HCT116 (cell line): ENCODE results near the gene PRKN. TPM values are rescaled to one million over a fixed set of nuclear protein-coding genes. Genes with fewer than 3 reads are reported as not detected.

ENCODE experiments used
- ATAC-seq: fragments of 200-7000 bp; cut with Tn5 transposase; 2 replicates; pipeline ENCODE4 v1.9.1; 2020; ENCODE audit warnings: mild to moderate bottlenecking, moderate library complexity
- BruUV-seq: library from RNA; stranded (reverse); fragments of 400-500 nt; replicated peaks from 2 replicates; lab custom pipeline; 2021; lab: Mats Ljungman, UMichigan
- CTCF ChIA-PET: fragments of 300-600 bp; sonication (Branson Sonifier 250); formaldehyde crosslinking; loops from one replicate; lab custom pipeline; 2021; ENCODE audit warnings: antibody characterized with exemption; lab: Charles Lee
- POLR2A ChIA-PET: fragments of 300-600, 350-600 bp; sonication (Branson Sonifier 250); formaldehyde crosslinking; loops from one replicate; lab custom pipeline; 2021; ENCODE audit warnings: antibody characterized with exemption; lab: Charles Lee
- RAD21 ChIA-PET, 2 experiments: fragments of 300-600 bp; sonication (Branson Sonifier 250); formaldehyde crosslinking; loops; one replicate each; lab custom pipeline; 2023; ENCODE audit warnings: low total read pairs in 2 of 2; ENCODE audit not compliant: uncharacterized antibody in 2 of 2, unreplicated experiment in 2 of 2, low non-redundant PET in 1 of 2; lab: Charles Lee
- DNase-seq: peaks from one replicate; pipeline ENCODE4 v3.0.0-alpha.2; 2010; ENCODE audit warnings: low read depth, low spot score
- H2AFZ ChIP-seq: fragments of 200-600 bp; shearing (Covaris generic), sonication (generic); 2 replicates; pipeline ENCODE4 v1.6.1; 2017; ENCODE audit warnings: low read depth, mixed run types, mixed read lengths, antibody characterized with exemption, low read length; ENCODE audit not compliant: poor library complexity, severe bottlenecking
- H3K27ac ChIP-seq: 2 replicates; pipeline ENCODE4 v1.5.1; 2012; ENCODE audit warnings: low read depth, low read length
- H3K27me3 ChIP-seq: fragments of 200-600 bp; sonication (generic); 2 replicates; pipeline ENCODE4 v1.6.1; 2016; ENCODE audit warnings: mixed run types, low read length, mixed read lengths; ENCODE audit not compliant: insufficient read depth
- H3K36me3 ChIP-seq, 2 experiments: fragments of 200-500 bp in 1 of 2; fragments of 200-600 bp in 1 of 2; sonication (Bioruptor generic) in 1 of 2; sonication (generic) in 1 of 2; 2 replicates each; pipeline versions ENCODE4 v1.5.1 to v1.6.1; 2014 to 2016; ENCODE audit warnings: low read length in 2 of 2, inconsistent platforms in 1 of 2, mixed read lengths in 1 of 2, mixed run types in 1 of 2; ENCODE audit not compliant: insufficient read depth in 2 of 2, control insufficient read depth in 1 of 2
- H3K4me1 ChIP-seq, 2 experiments: fragments of 200-600 bp in 1 of 2; sonication (generic) in 1 of 2; 2 replicates each; pipeline versions ENCODE4 v1.5.1 to v1.6.1; 2012 to 2017; ENCODE audit warnings: low read length in 2 of 2, inconsistent platforms in 1 of 2, mild to moderate bottlenecking in 1 of 2, mixed read lengths in 1 of 2, mixed run types in 1 of 2, moderate library complexity in 1 of 2; ENCODE audit not compliant: insufficient read depth in 2 of 2, control insufficient read depth in 1 of 2
- H3K4me2 ChIP-seq: fragments of 200-600 bp; sonication (generic); 2 replicates; pipeline ENCODE4 v1.6.1; 2017; ENCODE audit warnings: mixed run types, low read length, mixed read lengths
- H3K4me3 ChIP-seq, 2 experiments: fragments of 200-600 bp in 1 of 2; sonication (generic) in 1 of 2; replicated peaks in 1 of 2; 2 replicates each; pipeline ENCODE4 v1.5.1; 2011 to 2016; ENCODE audit warnings: low read length in 2 of 2, control low read depth in 1 of 2, low read depth in 1 of 2, mild to moderate bottlenecking in 1 of 2, mixed read lengths in 1 of 2, mixed run types in 1 of 2
- H3K79me2 ChIP-seq: fragments of 200-600 bp; sonication (generic); 2 replicates; pipeline ENCODE4 v1.6.1; 2017; ENCODE audit warnings: mild to moderate bottlenecking, mixed run types, low read length, moderate library complexity, mixed read lengths; ENCODE audit not compliant: insufficient read depth
- H3K9ac ChIP-seq: fragments of 200-600 bp; sonication (generic); 2 replicates; pipeline ENCODE4 v1.6.1; 2016; ENCODE audit warnings: low read length, mixed read lengths
- H3K9me2 ChIP-seq: fragments of 200-600 bp; sonication (generic), shearing (Covaris generic); 2 replicates; pipeline ENCODE4 v1.6.1; 2017; ENCODE audit warnings: mixed run types, mild to moderate bottlenecking, moderate library complexity; ENCODE audit not compliant: insufficient read depth
- H3K9me3 ChIP-seq, 2 experiments: fragments of 200-500 bp in 1 of 2; fragments of 200-600 bp in 1 of 2; sonication (Bioruptor generic) in 1 of 2; sonication (generic) in 1 of 2; 2 replicates each; pipeline ENCODE4 v1.6.1; 2014 to 2017; ENCODE audit warnings: low read length in 2 of 2, mixed read lengths in 2 of 2, inconsistent platforms in 1 of 2, low read depth in 1 of 2, mild to moderate bottlenecking in 1 of 2, mixed run types in 1 of 2, moderate library complexity in 1 of 2; ENCODE audit not compliant: control insufficient read depth in 1 of 2, insufficient read depth in 1 of 2
- H4K20me1 ChIP-seq: fragments of 200-600 bp; sonication (generic), shearing (Covaris generic); 2 replicates; pipeline ENCODE4 v1.6.1; 2017; ENCODE audit warnings: mixed run types, mild to moderate bottlenecking, moderate library complexity; ENCODE audit not compliant: insufficient read depth
- CEBPB ChIP-seq: IDR thresholded peaks from 2 replicates; pipeline ENCODE4 v1.6.1; 2012; ENCODE audit warnings: low read depth
- EGR1 ChIP-seq: IDR thresholded peaks from 2 replicates; pipeline ENCODE4 v1.6.1; 2012; ENCODE audit warnings: low read depth
- ELF1 ChIP-seq: IDR thresholded peaks from 2 replicates; pipeline ENCODE4 v1.6.1; 2012; ENCODE audit warnings: low read depth, borderline replicate concordance
- EZH2 ChIP-seq: fragments of 200-600 bp; sonication (generic); IDR thresholded peaks from 2 replicates; pipeline ENCODE4 v1.6.1; 2017; ENCODE audit warnings: antibody characterized with exemption, mixed run types
- EZH2phosphoT487 ChIP-seq: fragments of 200-600 bp; IDR thresholded peaks from 2 replicates; pipeline ENCODE4 v1.6.1; 2018; ENCODE audit warnings: antibody characterized with exemption, borderline replicate concordance
- FOSL1 ChIP-seq: IDR thresholded peaks from 2 replicates; pipeline ENCODE4 v1.6.1; 2012; ENCODE audit warnings: low read depth
- JUND ChIP-seq: IDR thresholded peaks from 2 replicates; pipeline ENCODE4 v1.6.1; 2012
- POLR2A ChIP-seq: IDR thresholded peaks from 2 replicates; pipeline ENCODE4 v1.7.0; 2011; ENCODE audit warnings: borderline replicate concordance; ENCODE audit not compliant: insufficient read depth, insufficient read length; ENCODE audit errors: extremely low read depth
- POLR2AphosphoS5 ChIP-seq: IDR thresholded peaks from 2 replicates; pipeline ENCODE4 v1.6.1; 2011; ENCODE audit warnings: mild to moderate bottlenecking, low read depth, low read length, moderate library complexity
- RAD21 ChIP-seq: IDR thresholded peaks from 2 replicates; pipeline ENCODE4 v1.6.1; 2012; ENCODE audit warnings: low read depth, mild to moderate bottlenecking
- SIN3A ChIP-seq: IDR thresholded peaks from 2 replicates; pipeline ENCODE4 v1.6.1; 2012; ENCODE audit warnings: low read depth
- SP1 ChIP-seq: IDR thresholded peaks from 2 replicates; pipeline ENCODE4 v1.6.1; 2012; ENCODE audit warnings: low read depth
- SRF ChIP-seq: IDR thresholded peaks from 2 replicates; pipeline ENCODE4 v1.6.1; 2012; ENCODE audit warnings: low read depth
- TCF7L2 ChIP-seq: IDR thresholded peaks from 2 replicates; pipeline ENCODE4 v1.7.0; 2011; ENCODE audit warnings: borderline replicate concordance, inconsistent platforms; ENCODE audit not compliant: insufficient read depth, insufficient read length; ENCODE audit errors: extremely low read depth
- ZNF274 ChIP-seq: fragments of 200-500 bp; sonication (Bioruptor generic); IDR thresholded peaks from 2 replicates; pipeline ENCODE4 v1.6.1; 2014; ENCODE audit warnings: mild to moderate bottlenecking, low read depth, low read length, inconsistent platforms
- intact Hi-C: fragments of 100-400 bp; cut with micrococcal nuclease; formaldehyde crosslinking; loops from 2 replicates; pipeline ENCODE4 v1.10.0; 2022
- total RNA-seq: library from RNA; stranded (reverse); gene quantifications from one replicate; pipeline ENCODE4 v1.2.1, GENCODE V29; 2021; ENCODE audit not compliant: unreplicated experiment
- TF ChIP-seq, protein P1 (sequence below): IDR thresholded peaks from 2 replicates; pipeline ENCODE4 v1.6.1; 2012; ENCODE audit warnings: low read depth
- TF ChIP-seq, protein P2 (sequence below): IDR thresholded peaks from 2 replicates; pipeline ENCODE4 v1.6.1; 2012
- TF ChIP-seq, protein P3 (sequence below), 3 experiments: fragments of 200-600 bp in 1 of 3; sonication (generic) in 1 of 3; IDR thresholded peaks in 2 of 3; conservative IDR thresholded peaks in 1 of 3; 2 replicates each; pipeline ENCODE4 v1.5.1; 2012 to 2017; ENCODE audit warnings: low read depth in 2 of 3, low read length in 2 of 3, antibody characterized with exemption in 1 of 3, borderline replicate concordance in 1 of 3, control low read depth in 1 of 3, mild to moderate bottlenecking in 1 of 3, mixed read lengths in 1 of 3, mixed run types in 1 of 3, moderate library complexity in 1 of 3; ENCODE audit not compliant: insufficient read depth in 1 of 3
- TF ChIP-seq, protein P4 (sequence below): IDR thresholded peaks from 2 replicates; pipeline ENCODE4 v1.6.1; 2012

The PRKN gene
- total RNA-seq, 1 experiment from 2014 or later = 2.6 TPM

DNA sequence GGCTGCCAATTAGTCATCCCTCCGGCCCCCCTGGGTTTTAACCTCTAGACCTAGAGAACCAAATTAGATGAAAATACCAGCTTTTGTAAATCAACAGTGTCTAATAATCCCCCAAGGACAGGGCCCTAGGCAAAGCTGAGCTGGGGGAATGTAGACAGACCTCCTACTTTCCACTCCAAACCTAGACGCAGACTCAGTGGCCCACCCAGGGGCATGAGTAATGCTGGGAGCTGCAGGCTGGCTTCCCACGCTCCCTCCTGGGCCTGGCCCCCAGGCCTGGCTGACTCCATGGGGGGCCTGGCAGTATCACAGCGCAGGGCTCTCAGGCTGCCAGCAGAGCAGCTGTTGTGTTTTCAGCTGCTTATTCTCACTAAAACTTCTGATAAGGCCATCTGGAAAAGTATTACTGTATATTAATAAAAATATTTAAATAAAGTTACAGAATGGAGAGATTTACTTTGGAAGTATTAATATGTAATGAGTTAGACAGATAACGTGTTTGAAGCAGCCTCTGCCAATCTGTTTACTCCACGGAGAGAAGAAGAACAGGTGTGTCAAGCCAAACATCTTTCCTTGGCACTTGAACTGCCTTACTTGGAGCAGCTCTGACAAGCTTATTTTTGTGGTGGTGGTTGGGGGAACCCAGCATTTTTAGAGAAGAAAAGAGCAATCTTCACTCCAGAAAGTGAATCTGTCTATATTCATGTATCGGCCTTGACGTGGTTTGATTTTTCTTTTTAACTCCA lies 1309.7 kb downstream of the PRKN start:
- H3K36me3 ChIP-seq = no peaks in the 10 kb centered on the region
- H3K4me3 ChIP-seq = no peak overlapping the region
- H3K27ac ChIP-seq = no peak overlapping the region
- no peak overlapping the region for H3K9ac ChIP-seq
- TF ChIP-seq TCF7L2 = no peak
- TF ChIP-seq, protein P1, sequence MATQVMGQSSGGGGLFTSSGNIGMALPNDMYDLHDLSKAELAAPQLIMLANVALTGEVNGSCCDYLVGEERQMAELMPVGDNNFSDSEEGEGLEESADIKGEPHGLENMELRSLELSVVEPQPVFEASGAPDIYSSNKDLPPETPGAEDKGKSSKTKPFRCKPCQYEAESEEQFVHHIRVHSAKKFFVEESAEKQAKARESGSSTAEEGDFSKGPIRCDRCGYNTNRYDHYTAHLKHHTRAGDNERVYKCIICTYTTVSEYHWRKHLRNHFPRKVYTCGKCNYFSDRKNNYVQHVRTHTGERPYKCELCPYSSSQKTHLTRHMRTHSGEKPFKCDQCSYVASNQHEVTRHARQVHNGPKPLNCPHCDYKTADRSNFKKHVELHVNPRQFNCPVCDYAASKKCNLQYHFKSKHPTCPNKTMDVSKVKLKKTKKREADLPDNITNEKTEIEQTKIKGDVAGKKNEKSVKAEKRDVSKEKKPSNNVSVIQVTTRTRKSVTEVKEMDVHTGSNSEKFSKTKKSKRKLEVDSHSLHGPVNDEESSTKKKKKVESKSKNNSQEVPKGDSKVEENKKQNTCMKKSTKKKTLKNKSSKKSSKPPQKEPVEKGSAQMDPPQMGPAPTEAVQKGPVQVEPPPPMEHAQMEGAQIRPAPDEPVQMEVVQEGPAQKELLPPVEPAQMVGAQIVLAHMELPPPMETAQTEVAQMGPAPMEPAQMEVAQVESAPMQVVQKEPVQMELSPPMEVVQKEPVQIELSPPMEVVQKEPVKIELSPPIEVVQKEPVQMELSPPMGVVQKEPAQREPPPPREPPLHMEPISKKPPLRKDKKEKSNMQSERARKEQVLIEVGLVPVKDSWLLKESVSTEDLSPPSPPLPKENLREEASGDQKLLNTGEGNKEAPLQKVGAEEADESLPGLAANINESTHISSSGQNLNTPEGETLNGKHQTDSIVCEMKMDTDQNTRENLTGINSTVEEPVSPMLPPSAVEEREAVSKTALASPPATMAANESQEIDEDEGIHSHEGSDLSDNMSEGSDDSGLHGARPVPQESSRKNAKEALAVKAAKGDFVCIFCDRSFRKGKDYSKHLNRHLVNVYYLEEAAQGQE = no peak
- no peak for TF ChIP-seq SP1
- TF ChIP-seq POLR2A = no peak
- TF ChIP-seq EZH2 = no peak
- TF ChIP-seq SIN3A = no peak
- no peak for TF ChIP-seq RAD21
- no peak for TF ChIP-seq EGR1
- TF ChIP-seq, protein P2, sequence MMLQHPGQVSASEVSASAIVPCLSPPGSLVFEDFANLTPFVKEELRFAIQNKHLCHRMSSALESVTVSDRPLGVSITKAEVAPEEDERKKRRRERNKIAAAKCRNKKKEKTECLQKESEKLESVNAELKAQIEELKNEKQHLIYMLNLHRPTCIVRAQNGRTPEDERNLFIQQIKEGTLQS = no peak
- TF ChIP-seq ZNF274 = no peak
- TF ChIP-seq, protein P3, sequence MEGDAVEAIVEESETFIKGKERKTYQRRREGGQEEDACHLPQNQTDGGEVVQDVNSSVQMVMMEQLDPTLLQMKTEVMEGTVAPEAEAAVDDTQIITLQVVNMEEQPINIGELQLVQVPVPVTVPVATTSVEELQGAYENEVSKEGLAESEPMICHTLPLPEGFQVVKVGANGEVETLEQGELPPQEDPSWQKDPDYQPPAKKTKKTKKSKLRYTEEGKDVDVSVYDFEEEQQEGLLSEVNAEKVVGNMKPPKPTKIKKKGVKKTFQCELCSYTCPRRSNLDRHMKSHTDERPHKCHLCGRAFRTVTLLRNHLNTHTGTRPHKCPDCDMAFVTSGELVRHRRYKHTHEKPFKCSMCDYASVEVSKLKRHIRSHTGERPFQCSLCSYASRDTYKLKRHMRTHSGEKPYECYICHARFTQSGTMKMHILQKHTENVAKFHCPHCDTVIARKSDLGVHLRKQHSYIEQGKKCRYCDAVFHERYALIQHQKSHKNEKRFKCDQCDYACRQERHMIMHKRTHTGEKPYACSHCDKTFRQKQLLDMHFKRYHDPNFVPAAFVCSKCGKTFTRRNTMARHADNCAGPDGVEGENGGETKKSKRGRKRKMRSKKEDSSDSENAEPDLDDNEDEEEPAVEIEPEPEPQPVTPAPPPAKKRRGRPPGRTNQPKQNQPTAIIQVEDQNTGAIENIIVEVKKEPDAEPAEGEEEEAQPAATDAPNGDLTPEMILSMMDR (IDR thresholded peaks at IDR 0.05 in 2 of 3, conservative IDR thresholded peaks at IDR 0.05 in 1 of 3; ENCODE audit: borderline replicate concordance in 1 of 3, insufficient read depth in 1 of 3, low read depth in 2 of 3, low read length in 2 of 3) = no peak
- TF ChIP-seq JUND = no peak
- no peak for TF ChIP-seq CEBPB
- no peak for TF ChIP-seq EZH2phosphoT487
- TF ChIP-seq ELF1 = no peak
- TF ChIP-seq SRF = no peak
- TF ChIP-seq, protein P4, sequence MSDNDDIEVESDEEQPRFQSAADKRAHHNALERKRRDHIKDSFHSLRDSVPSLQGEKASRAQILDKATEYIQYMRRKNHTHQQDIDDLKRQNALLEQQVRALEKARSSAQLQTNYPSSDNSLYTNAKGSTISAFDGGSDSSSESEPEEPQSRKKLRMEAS = no peak
- no peak for TF ChIP-seq FOSL1
- TF ChIP-seq POLR2AphosphoS5 = no peak
- peak overlapping the region; percentile 68 for H2AFZ ChIP-seq
- POLR2A ChIA-PET = no interaction called here
- no peaks in the 10 kb centered on the region for H3K79me2 ChIP-seq
- intact Hi-C loops = loop anchor here (1.0 to 2.0 kb wide), 2 partner anchors 80 to 277 kb away; no protein-coding TSS in a partner anchor
- CTCF ChIA-PET = interaction anchor here (0.7 to 2.1 kb wide), 19 partner anchors 8 to 663 kb away, joined by 3 to 28 read pairs (median 4); no protein-coding TSS in a partner anchor
- H4K20me1 ChIP-seq = no peaks in the 10 kb centered on the region
- no TSS peak for BruUV-seq
- no peaks in the 10 kb centered on the region for H3K9me2 ChIP-seq
- no peaks in the 10 kb centered on the region for H3K9me3 ChIP-seq
- H3K4me2 ChIP-seq = no peak overlapping the region
- H3K4me1 ChIP-seq = no peaks in the 10 kb centered on the region
- RAD21 ChIA-PET = interaction anchor here (0.7 to 1.6 kb wide), 6 partner anchors 12 to 277 kb away, joined by 3 to 8 read pairs (median 3); no protein-coding TSS in a partner anchor
- 0 out of 2 replicates have a peak, but pooled peaks cover 5% of the 10 kb centered on the region for H3K27me3 ChIP-seq
- ATAC-seq = peak; percentile 30; the same call in 1 of the 2 replicates
- DNase-seq = no peak
